PC-9 (cell line): ENCODE results near the gene SYCP3. TPM values are rescaled to one million over a fixed set of nuclear protein-coding genes. Genes with fewer than 3 reads are reported as not detected.

Source experiments
- BruUV-seq: library from RNA; stranded (reverse); fragments of 400-500 nt; replicated peaks from 2 replicates; lab custom pipeline; 2021; lab: Mats Ljungman, UMichigan
- CTCF ChIA-PET: fragments of 300-600 bp; sonication (Branson Sonifier 250); formaldehyde crosslinking; loops from one replicate; lab custom pipeline; 2022; ENCODE audit warnings: antibody characterized with exemption; lab: Charles Lee
- POLR2A ChIA-PET: fragments of 300-600 bp; sonication (Branson Sonifier 250); formaldehyde crosslinking; loops from one replicate; lab custom pipeline; 2022; ENCODE audit warnings: antibody characterized with exemption; ENCODE audit not compliant: unreplicated experiment; lab: Charles Lee
- DNase-seq, 2 experiments: peaks; one replicate each; pipeline versions ENCODE4 v3.0.0 to v3.0.0-alpha.2; 2015 to 2022; ENCODE audit warnings: mixed read lengths in 1 of 2
- H2AFZ ChIP-seq: fragments of 200-600 bp; sonication (generic); 2 replicates; pipeline ENCODE4 v1.8.1; 2017; ENCODE audit warnings: antibody characterized with exemption
- H3F3A ChIP-seq: fragments of 200-600 bp; sonication (generic); 2 replicates; pipeline ENCODE4 v1.8.1; 2017; ENCODE audit warnings: antibody characterized with exemption, mild to moderate bottlenecking, low read depth; ENCODE audit not compliant: insufficient read depth
- H3K27ac ChIP-seq: fragments of 200-600 bp; sonication (generic); 2 replicates; pipeline ENCODE4 v1.6.1; 2016; ENCODE audit warnings: mixed run types
- H3K27me3 ChIP-seq: fragments of 200-600 bp; sonication (generic); 2 replicates; pipeline ENCODE4 v1.6.1; 2016; ENCODE audit warnings: low read depth, mixed run types; ENCODE audit not compliant: insufficient read depth
- H3K36me3 ChIP-seq: fragments of 200-600 bp; sonication (generic); 2 replicates; pipeline ENCODE4 v1.6.1; 2016; ENCODE audit warnings: low read depth, mixed run types
- H3K4me1 ChIP-seq: fragments of 200-600 bp; sonication (generic); replicated peaks from 2 replicates; pipeline ENCODE4 v1.6.1; 2016; ENCODE audit warnings: mixed run types; ENCODE audit not compliant: insufficient read depth
- H3K4me2 ChIP-seq: fragments of 200-600 bp; sonication (generic); 2 replicates; pipeline ENCODE4 v1.6.1; 2017; ENCODE audit warnings: mixed run types
- H3K4me3 ChIP-seq: fragments of 200-600 bp; sonication (generic); 2 replicates; pipeline ENCODE4 v1.6.1; 2016; ENCODE audit warnings: mixed run types
- H3K79me2 ChIP-seq: fragments of 200-600 bp; sonication (generic); 2 replicates; pipeline ENCODE4 v1.6.1; 2017; ENCODE audit warnings: low read depth, mixed run types
- H3K9me2 ChIP-seq: fragments of 200-600 bp; sonication (generic); 2 replicates; pipeline ENCODE4 v1.8.1; 2017; ENCODE audit warnings: mild to moderate bottlenecking; ENCODE audit not compliant: insufficient read depth
- H3K9me3 ChIP-seq: fragments of 200-600 bp; sonication (generic); 2 replicates; pipeline ENCODE4 v1.8.1; 2016; ENCODE audit warnings: low read depth; ENCODE audit not compliant: insufficient read depth
- H4K20me1 ChIP-seq: fragments of 200-600 bp; sonication (generic); 2 replicates; pipeline ENCODE4 v1.8.1; 2017; ENCODE audit not compliant: insufficient read depth
- CTCF ChIP-seq: fragments of 200-600 bp; sonication (generic); conservative IDR thresholded peaks from 2 replicates; pipeline ENCODE4 v1.6.1; 2017; ENCODE audit warnings: mixed run types, antibody characterized with exemption, mild to moderate bottlenecking, moderate library complexity
- EZH2 ChIP-seq: fragments of 200-600 bp; sonication (generic); IDR thresholded peaks from 2 replicates; pipeline ENCODE4 v1.8.0; 2017; ENCODE audit warnings: antibody characterized with exemption, low read depth
- intact Hi-C: fragments of 100-400 bp; cut with micrococcal nuclease; formaldehyde crosslinking; loops from one replicate; pipeline ENCODE4 v1.10.0; 2022; ENCODE audit not compliant: unreplicated experiment
- total RNA-seq: library from RNA; stranded (reverse); gene quantifications from 2 replicates; pipeline ENCODE4 v1.2.3, GENCODE V29; 2021

Gene SYCP3
- total RNA-seq, 1 experiment from 2014 or later = 0.09 TPM

GRCh38 chr12:101746196-101746595 is 6.9 kb upstream of the SYCP3 start:
- Histone ChIP-seq H3K4me3 (no peak overlapping the region), H4K20me1 (no peaks in the 10 kb centered on the region), H3K9me3 (no peaks in the 10 kb centered on the region), H3K27ac (no peak overlapping the region), H3K79me2 (no peaks in the 10 kb centered on the region), H3K36me3 (no peaks in the 10 kb centered on the region), H3K4me1 (no peaks in the 10 kb centered on the region), H3K27me3 (no peaks in the 10 kb centered on the region), H3K4me2 (no peak overlapping the region), H3K9me2 (no peaks in the 10 kb centered on the region), H2AFZ (no peak overlapping the region), H3F3A (no peaks in the 10 kb centered on the region)
- TF ChIP-seq CTCF (no peak), EZH2 (no peak)
- no peak for DNase-seq
- no TSS peak for BruUV-seq
- POLR2A ChIA-PET = no interaction called here
- CTCF ChIA-PET = no interaction called here
- intact Hi-C loops = no loop called here

DNA sequence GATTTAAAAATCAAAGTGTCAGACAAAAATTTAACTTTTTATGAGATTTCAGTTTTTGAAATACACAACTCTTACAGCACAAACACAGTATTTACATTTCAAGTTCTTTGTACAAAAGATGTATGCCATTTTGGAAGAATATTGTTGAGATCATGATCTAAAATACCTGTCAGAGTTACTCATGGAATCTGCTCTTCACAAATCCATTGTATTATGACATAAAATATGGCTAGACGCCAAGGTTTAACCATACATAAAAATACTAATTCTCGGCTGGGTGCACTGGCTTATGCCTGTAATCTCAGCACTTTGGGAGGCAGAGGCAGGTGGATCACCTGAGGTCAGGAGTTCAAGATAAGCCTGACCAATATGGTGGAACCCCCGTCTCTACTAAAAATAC is 6.2 kb upstream of the SYCP3 start:
- no peaks in the 10 kb centered on the region for H3K36me3 ChIP-seq
- CTCF ChIA-PET = no interaction called here
- BruUV-seq = no TSS peak
- no peaks in the 10 kb centered on the region for H3K9me2 ChIP-seq
- no peaks in the 10 kb centered on the region for H3K9me3 ChIP-seq
- intact Hi-C loops = no loop called here
- DNase-seq = no peak
- no peaks in the 10 kb centered on the region for H3K4me1 ChIP-seq
- no peak overlapping the region for H3K27ac ChIP-seq
- no peaks in the 10 kb centered on the region for H3K79me2 ChIP-seq
- no peaks in the 10 kb centered on the region for H4K20me1 ChIP-seq
- no peaks in the 10 kb centered on the region for H3F3A ChIP-seq
- H3K4me3 ChIP-seq = no peak overlapping the region
- no peak overlapping the region for H3K4me2 ChIP-seq
- TF ChIP-seq EZH2 (no peak), CTCF (no peak)
- POLR2A ChIA-PET = no interaction called here
- no peaks in the 10 kb centered on the region for H3K27me3 ChIP-seq
- H2AFZ ChIP-seq = no peak overlapping the region

DNA sequence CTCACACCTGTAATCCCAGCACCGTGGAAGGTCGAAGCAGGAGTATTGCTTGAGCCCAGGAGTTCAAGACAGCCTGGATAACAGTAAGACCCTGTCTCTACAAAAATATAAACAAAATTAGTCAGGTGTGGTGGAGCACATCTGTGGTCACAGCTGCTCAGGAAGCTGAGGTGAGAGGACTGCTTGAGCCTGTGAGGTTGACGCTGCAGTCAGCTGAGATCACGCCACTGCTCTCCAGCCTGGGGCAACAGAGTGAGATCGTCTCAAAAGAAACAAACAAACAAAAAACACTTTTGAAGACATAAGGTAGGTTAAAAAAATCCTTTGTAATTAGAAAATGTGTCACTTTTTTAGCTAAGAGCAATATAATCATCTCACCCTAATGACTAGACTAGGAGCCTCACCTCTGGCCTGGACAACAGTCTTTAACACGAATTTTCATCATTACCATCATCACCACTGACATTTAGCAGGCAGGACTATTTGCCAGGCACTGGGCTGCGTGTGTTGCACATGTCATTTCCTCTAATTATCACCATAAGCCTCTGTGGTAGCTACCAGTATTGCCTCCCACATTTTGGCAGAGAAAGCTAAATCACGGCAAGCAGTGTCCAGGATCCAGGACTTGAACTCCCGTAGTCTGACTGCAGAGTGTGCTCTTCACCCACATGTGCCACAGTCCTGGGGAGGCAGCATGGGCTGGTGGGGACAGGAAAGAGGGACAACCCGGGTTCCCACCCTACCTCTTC is 4.6 kb upstream of the SYCP3 start:
- Histone ChIP-seq H3K36me3 (no peaks in the 10 kb centered on the region), H3F3A (no peaks in the 10 kb centered on the region), H4K20me1 (no peaks in the 10 kb centered on the region), H3K9me3 (no peaks in the 10 kb centered on the region), H2AFZ (no peak overlapping the region), H3K27me3 (no peaks in the 10 kb centered on the region), H3K4me3 (no peak overlapping the region), H3K27ac (no peak overlapping the region), H3K4me2 (no peak overlapping the region), H3K4me1 (no peaks in the 10 kb centered on the region), H3K9me2 (no peaks in the 10 kb centered on the region), H3K79me2 (no peaks in the 10 kb centered on the region)
- DNase-seq = no peak
- no peak for TF ChIP-seq CTCF
- TF ChIP-seq EZH2 = no peak
- BruUV-seq = no TSS peak
- intact Hi-C loops = no loop called here
- POLR2A ChIA-PET = no interaction called here
- CTCF ChIA-PET = no interaction called here
